NCI-H748 (cell line): Measurements from ENCODE around the gene DNAH14.
"Not testable (repeated sequence)": the region's sequence is repeated elsewhere in the genome, so short reads cannot be mapped to it uniquely, and the experiment has no call there.

Experiments used
- DNase-seq: peaks from one replicate; lab custom pipeline; 2025; ENCODE audit not compliant: unreplicated experiment; lab: John Stamatoyannopoulos, UW

Gene DNAH14

DNA sequence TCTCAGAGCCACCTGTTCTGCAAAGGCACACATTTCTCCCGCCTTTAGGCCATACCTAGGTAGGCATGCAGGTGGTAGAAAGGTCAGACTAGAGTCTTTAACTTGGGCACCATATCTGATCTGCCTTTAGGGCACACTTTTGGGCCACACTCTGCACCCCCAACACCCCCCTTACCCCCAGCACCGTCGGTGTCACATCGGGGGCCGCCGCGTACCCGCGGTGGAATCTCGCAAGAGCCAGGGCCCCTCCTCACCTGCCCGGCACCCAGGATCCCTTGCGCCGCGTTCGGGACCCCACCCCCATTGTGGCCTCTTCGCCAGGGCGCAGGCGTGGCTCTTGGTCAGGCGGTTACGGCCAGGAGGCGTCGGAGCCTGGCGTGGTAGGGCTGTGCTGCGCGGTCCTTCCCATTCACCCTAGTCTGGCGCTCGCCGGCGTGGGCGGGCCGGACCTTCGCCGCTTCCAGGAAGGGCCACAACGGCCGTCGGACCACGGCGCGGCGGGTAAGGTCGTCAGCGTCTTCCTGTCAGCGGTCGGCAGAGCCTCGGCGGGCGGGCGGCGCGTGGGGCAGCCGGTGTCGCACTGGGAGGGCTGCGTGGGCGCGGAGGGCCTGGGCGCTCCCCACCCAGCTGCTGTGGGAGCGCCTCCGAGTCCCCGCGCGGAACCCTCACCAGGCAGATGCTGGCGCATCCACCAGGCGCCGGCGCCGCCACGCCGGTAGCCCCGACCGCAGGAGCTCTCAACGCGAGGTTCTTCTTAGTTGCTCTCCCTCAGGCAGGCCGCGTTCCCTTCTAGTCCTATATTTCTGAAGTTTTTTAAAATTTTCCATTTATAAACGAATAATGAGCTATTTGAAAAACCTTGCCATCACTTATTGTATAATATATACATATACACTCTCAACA, at the start of gene DNAH14:
Gene DNAH14 (plus strand): TSS at position 341 of the 903 bp plus-strand sequence. CDS start 23,028 bp downstream, outside the sequence.
- DNase-seq, result peak; percentile 89

DNA sequence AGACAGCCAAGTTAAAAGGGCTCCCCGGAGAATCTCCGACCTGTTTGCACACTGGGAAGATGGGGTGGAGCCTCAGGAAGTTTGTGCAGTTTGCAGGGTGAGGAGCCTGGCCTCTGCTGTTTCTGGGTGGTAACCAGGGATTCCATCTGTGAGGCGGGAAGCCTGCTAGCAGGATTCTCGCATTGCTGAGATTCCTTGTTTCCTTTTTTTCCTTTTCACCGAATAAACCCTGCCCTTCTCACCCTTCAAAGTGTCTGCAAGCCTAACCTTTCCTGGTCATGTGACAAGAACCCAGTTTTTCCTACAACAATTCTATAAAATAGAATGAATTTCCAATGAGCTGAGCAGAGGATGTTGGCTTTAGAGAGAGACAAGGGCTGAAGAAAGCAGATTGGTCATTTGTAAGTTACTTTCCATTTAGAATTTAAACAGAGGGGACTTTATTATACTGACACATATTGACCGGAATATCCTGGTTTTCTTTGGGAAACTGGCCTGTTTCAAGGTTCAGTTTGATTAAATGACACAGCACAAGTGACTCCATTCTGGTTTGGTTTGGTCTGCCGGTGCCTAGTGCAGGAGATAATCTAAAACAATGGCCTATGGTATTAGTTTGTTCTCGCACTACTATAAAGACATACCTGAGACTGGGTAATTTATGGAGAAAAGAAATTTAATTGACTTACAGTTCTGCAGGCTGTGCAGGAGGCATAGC, 48.7 kb upstream of the DNAH14 start:
- DNase-seq, result no peak

DNA sequence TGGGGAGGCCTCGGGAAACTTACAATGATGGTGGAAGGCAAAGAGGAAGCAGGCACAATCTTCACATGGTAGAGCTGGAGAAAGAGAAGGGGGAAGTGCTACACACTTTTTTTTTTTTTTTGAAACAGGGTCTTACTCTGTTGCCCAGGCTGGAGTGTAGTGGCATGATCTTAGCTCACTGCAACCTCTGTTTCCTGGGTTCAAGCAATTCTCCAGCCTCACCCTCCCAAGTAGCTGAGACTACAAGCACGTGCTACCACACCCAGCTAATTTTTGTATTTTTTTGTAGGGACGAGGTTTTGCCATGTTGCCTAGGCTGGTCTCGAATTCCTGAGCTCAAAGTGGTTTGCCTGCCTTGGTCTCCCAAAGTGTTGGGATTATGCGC, 48.2 kb upstream of the DNAH14 start:
- not testable (repeated sequence) for DNase-seq

DNA sequence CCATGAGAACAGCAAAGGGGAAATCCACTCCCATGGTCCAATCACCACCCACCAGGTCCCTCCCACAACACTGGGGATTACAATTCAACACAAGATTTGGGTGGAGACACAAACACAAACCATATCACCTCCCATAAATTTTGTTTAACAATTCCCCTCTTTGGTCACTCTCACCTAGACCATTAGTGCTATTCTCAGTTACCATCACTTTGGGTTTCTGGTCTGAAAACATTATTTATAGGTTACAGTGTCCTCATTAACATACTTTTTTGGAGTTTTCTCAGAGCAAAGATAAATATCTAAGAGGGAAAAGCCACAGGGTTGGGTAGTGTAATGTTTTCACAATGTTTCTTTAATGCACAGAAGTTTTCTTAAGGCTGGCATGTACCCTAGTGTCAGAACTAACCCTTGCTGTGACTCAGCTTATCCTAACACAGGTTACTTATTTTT, 47.7 kb upstream of the DNAH14 start:
- DNase-seq, result no peak

DNA sequence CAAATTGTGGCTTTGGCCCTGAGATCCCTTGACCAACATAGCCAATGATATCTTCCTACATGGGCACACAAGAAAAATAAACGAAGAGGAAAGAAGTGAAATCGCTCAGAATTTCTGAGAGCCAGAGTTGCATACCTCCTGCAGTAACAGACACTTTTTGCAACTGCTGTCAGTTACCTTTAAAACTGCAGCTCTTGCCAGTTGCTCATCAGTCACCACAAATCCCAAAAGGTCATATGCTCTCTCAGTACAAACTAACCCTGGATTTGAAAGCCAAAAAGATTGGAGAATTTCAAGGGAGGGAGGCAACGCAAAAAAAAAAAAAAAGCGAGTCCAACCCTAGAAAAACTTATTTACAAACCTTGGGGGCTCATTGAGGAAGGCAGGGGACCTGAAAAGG, 47.2 kb upstream of the DNAH14 start:
- DNase-seq, result no peak

DNA sequence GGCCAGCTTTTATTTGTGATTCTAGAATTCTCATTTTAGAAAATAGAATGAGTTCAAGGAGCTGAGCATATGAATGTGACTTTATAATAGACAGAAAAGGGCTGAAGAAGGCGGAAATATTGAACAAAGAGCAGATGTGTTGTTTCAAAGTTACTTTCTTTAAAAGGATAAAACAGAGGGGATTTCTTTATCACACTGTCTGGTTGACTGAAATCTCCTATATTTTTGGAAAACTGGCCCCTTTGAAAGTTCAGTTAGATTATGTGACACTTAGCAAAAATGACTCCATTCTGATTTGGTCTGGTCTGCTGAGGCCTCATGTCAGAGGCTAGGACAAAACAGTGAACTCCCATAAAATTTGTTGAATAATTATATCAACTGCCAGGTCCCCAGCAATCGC, 46.4 kb upstream of the DNAH14 start:
- DNase-seq, result no peak

DNA sequence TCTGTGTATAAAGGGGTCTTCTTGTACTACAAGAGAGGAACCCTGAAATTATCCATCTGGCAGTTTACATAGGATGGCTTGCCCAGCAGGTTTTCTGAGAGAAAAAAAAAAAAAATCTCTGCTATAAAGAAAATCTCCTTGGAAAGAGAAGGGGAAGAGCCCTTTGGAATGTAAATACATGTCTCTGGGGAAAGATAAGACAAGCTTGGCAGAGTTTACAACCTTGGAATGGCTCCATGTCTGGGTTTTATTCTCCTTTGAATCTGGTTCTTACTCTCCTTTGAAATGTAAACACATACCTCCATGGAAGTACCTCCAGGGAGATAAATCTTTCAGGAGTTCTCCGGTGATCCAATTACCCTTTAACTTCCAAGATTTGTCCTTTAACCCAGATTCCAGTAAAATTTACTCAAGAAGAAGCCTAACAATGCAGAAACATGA, 45.1 kb upstream of the DNAH14 start:
- no peak for DNase-seq

DNA sequence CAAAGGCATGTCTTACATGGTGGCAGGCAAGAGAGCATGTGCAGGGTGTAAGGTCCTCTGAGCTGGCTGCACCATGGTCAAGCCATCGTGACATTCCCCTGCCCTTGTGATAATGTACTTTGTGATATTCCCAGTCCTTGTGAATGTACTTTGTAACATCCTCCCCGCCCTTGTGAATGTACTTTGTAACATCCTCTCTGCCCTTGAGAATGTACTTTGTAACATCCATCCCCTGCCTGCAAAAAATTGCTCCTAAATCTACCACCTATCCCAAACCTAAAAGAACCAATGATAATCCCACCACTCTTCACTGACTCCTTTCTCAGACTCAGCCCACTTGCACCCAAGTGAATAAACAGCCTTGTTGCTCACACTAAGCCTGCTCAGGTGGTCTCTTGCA, 44.1 kb upstream of the DNAH14 start:
- not testable (repeated sequence) for DNase-seq

DNA sequence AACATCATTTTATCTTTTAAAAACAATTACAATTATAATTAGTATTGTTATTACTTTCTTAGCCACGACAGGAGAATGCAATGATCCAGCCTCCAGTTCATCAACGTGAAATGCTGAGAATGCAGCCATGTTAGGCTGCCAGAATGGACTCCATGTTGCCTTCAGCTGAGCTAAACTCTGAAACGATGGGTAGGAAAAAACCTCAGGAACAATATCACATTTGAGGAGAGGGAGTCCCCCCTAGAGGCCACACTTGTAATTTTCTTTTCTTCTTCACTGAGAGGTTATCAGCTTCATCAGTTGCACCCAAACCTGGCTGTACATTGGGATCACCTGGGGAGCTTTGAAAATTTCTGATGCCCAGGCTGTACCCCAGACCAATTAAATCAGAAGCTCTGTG, 34.6 kb upstream of the DNAH14 start:
- peak; percentile 45 for DNase-seq

DNA sequence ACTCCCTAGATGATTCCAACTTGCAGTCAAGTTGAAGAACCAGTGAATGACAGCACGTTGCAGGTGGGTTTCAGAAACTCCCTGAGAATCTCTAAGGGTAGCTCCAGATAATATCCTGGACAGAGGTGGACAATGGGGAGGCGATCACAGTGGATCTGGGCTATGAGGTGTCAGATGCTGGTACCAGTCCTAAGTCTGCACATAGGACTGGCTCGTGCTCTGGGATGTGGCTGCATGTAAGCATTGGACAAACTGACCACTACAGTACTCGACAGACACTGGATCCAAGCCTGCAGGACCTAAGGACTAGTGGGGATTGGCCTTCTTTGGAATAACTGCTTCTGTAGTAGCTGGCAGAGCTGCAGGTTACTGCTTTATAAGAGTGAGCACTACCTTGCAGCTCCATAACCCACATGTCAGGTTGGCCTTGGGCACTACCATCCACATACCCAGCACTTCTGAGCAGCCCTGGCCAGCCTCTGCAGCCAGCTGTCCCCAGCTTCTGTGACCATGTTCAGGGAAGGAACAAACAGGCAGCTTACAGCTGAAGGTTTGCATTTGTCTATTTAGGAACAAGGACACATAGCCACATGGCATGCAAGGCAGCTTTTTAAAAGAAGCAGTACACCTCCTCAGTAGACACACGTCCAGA, 33.2 kb upstream of the DNAH14 start:
- DNase-seq, result no peak

DNA sequence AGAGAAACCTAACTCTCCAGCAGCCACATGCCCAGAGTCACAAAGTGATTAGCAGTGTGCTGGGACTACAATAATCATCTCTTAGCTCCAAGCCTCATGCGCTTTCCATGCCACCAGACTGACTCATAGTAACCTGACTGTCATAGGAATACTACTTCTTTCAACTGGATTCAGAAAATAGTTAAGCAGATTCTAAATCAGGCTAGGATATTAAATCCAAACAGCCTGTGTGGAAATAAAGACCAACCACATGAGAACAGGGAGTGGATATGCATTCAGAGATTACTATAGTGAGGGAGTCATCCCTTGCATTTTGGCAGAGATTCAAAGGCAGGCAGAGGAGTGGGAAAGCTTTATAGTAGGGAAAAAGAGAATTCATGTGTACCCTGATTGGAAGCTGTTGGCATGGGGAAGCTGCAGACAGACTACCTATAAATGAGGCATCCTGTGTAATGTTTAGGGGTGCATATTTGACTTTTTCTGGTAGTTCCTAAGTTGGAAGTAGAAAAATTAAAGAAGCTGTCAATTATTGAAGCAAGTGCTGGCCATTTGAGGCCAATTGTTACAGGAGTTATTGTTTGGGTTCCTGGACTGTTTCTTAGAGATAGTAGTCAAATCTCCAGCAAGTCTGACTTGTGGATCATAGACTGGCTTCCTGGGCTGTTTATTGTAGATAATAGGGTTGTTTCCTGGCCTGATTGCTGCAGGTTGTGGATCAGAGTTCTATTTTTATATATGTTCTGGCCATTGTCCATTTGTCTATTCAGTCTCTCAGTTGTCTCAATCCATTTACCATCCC, 31.7 kb upstream of the DNAH14 start:
- no peak for DNase-seq

DNA sequence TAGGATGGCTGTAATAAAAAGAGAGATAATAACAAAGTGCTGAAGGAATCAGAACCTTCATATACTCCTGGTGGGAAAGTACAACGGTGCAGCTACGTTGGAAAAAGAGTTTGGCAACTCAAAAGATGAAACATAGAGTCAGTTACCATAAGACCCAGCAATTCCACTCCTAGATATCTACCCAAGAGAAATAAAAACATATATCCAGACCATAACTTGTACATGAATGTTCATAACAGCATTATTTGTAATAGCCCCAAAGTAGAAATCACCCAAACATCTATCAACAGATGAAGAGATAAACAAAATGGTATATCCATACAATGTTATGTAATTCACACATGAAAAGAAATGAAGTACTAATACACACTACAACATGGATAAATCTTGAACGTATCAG, 30.5 kb upstream of the DNAH14 start:
- no peak for DNase-seq

DNA sequence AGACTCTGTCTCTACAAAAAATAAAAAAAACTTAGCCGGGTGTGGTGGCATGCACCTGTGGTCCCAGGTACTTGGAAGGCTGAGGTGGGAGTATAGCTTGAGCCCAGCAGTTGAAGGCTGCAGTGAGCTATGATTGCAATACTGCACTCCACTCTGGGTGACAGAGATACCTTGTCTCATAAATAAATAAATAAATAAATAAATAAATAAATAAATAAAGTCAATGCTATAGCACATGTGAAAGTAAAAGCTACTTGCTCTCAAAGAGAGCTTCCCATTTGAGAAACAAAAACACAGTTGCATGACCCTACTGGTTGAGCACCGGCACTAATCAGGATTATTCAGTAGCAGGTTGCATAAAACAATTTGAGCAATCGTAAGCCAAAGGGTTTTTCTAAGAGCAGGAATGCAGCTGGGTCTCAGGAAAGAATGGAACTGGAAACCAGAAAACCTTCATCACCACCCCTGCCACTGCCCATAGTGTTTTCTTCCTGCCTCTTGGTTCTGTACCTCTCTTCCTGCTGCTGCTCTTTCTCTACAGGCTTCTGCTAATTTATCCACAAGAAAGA, 29.3 kb upstream of the DNAH14 start:
- DNase-seq, result no peak

DNA sequence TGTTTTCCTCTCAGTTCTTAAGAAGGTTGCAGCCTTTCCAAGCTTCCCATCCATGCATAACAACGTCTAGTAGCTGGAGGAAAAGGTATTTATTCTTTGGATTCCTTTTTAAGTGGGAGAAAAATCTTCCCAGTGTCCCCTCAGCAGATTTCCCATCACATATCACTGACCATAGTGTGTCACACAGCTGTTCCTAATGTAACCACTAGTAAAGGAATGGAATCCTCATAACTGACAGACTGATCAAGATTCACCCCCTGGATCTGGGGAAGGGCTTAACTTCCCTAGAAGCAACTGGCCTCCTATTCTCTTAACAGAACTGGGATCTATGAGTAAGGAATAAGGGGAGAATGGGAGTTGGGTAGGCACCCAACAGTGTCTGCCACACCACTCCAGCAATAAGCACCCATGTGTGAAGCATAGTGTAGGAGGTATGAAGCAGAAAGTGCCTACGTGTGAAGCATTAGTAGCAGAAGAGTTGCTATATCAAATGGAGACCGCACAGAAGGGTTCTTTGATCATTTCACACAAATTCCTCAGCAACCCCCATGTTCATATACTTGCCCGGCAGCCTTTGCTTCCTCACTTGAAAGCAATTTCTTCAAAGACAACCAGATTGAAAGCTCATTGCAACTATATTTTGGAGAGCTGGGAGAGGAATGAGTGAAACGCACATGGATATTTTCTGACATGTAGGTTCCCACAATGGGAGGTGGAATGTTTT, 28.2 kb upstream of the DNAH14 start:
- no peak for DNase-seq

DNA sequence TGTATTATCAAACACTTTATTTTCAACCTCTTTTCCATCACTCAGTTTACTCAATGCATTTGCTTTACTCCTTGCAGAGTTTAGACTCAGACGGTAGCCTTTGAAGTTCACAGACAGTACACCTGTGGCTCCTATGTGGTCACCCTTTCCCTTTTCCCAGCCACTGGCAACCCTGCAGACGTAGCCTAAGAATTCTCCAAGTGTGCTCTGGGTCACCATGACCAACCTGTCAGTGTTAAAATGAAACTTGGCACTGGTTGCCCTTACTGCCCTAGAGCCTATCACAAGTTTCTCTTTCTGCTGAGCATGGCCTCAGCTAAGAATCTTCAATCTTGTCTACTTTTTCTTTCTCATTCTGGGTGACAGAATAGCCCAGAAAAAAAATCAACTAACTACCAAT, 25.5 kb upstream of the DNAH14 start:
- DNase-seq, result no peak

DNA sequence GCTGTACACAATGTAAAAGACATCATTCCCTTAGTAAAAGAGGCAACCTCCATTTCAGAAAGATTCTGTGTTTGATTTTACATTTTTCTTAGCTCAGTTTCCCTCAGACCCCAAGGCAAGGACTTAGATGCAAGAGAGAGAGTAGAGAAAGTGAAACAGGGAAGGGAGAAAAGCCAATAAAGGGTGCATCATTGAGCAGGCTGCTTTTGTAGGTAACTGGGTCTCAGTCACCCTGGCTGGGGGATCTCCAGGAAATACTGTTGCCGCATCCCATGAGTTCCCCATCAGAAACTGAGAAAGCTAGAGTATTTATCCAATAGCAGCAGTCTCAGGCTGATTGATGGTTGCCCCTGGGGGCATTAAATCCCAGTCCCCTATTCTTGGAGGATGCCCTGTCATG, 23.1 kb upstream of the DNAH14 start:
- no peak for DNase-seq

DNA sequence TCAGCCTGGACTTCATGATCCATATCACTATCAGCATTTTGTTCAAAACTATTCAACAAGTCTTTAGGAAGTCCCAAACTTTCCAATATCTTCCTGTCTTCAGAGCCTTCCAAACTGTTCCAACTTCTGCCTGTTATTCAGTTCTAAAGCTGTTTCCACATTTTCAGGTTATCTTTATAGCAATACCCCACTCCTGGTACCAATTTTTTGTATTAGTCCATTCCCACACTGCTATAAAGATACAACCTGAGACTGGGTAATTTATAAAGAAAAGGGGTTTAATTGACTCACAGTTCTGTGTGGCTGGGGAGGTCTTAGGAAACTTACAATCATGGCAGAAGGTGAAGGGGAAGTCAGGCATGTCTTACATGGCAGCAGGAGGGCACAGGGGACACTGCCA, 18.3 kb upstream of the DNAH14 start:
- no peak for DNase-seq

DNA sequence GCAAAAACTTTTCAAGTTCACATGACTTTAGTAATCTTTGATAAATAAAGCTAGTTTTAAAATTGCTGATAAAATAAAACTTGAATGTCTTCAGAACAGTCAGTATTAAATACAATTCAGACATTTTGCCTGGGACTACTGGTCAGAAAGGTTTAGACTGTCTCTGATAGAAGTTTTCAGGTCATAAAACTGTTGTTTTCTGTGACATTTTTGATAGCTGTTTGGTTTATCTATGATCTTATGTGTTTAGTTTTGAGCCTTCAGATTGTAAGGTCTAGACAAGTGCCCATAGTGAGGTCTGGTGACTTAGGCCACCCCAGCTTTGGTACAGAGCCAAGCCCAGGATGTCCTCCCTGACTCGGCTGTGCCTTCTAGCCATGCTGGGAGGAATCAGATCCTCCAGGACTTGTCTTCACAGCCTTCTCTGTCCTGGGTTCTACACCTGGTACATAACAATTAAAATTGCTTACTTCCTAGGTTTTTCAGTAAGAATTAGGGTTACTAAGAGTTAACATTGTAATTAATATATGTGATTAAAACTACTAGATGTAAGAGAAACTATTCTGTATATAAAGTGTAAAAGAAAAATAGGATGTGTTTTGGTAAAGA, 15.1 kb upstream of the DNAH14 start:
- no peak for DNase-seq

DNA sequence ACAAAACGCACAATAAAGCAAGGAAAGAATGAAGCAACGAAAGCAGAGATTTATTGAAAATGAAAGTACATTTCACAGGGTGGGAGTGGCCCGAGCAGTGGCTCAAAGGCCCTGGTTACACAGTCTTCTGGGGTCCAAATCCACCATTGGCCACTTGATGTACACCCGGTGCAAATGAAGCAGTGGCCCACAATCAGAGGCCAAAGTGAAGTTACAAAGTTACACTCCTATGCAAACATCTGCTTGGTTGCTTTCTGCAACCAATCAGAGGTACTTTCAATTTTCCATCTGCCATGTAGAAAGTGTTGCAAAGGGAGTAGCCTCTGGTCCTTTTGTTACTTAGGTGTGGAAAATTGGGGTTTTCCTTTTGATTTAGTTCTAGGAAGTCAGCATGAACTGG, 10.0 kb upstream of the DNAH14 start:
- no peak for DNase-seq
